Measurements from ENCODE around the gene SCAMP3.
"Not testable (repeated sequence)": the region's sequence is repeated elsewhere in the genome, so short reads cannot be mapped to it uniquely, and the experiment has no call there.

SCAMP3 gene

GRCh38 chr1:155291006-155291405, 28.8 kb upstream of the SCAMP3 start:
- not testable (repeated sequence) for H2BK5ac ChIP-seq (ENCODE audit: low read length); H3K79me2 ChIP-seq (ENCODE audit: control insufficient read depth, insufficient read depth, low read length); H3K27me3 ChIP-seq (ENCODE audit: insufficient read depth, low read length, poor library complexity); H3K18ac ChIP-seq (ENCODE audit: low read length); DNase-seq; H2AK5ac ChIP-seq (ENCODE audit: low read length); H4K5ac ChIP-seq (ENCODE audit: low read length); H3K9ac ChIP-seq (ENCODE audit: low read length); H3K4me2 ChIP-seq (ENCODE audit: low read length); H3K56ac ChIP-seq (ENCODE audit: low read length); H4K8ac ChIP-seq (ENCODE audit: low read depth, low read length); H3K4ac ChIP-seq (ENCODE audit: low read depth, low read length); H3K4me1 ChIP-seq (ENCODE audit: control insufficient read depth, low read depth, low read length); H3K23ac ChIP-seq (ENCODE audit: low read length); H3K36me3 ChIP-seq (ENCODE audit: control insufficient read depth, insufficient read depth, low read length); H3K4me3 ChIP-seq (ENCODE audit: low read length); H2BK15ac ChIP-seq (replicated peaks; ENCODE audit: low read depth); H2BK120ac ChIP-seq (ENCODE audit: low read depth, low read length); H3K79me1 ChIP-seq (ENCODE audit: low read length); H3K27ac ChIP-seq (ENCODE audit: low read depth, low read length)
- WGBS (ENCODE audit: extremely low coverage, insufficient coverage, low lambda C conversion rate) = no CpG with 5 or more reads among the region's 10 CpGs

DNA sequence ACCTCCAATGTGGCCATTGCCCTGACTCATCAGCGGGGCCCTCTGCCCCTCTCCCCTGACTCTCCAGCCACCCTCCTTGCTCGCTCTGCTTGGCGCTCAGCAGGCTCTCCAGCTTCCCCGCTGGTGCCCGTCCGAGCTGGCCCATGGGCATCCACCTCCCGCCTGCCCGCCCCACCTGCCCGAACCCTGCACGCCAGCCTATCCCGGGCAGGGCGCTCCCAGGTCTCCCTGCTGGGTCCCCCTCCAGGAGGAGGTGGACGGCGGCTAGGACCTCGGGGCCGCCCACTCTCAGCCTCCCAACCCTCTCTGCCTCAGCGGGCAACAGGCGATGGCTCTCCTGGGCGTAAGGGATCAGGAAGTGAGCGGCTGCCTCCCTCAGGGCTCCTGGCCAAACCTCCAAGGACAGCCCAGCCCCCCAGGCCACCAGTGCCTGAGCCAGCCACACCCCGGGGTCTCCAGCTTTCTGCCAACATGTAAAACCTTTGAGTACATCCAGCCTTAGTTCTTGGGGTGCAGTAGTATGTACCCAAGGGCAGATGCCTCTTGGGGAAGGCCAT, 25.9 kb upstream of the SCAMP3 start:
- Histone ChIP-seq H3K27me3 (ENCODE audit: insufficient read depth, low read length, poor library complexity) (no peaks in the 10 kb centered on the region), H3K56ac (ENCODE audit: low read length) (no peak overlapping the region), H3K23ac (ENCODE audit: low read length) (no peak overlapping the region), H3K4me3 (ENCODE audit: low read length) (no peak overlapping the region), H4K5ac (ENCODE audit: low read length) (no peak overlapping the region), H3K79me2 (ENCODE audit: control insufficient read depth, insufficient read depth, low read length) (no peaks in the 10 kb centered on the region), H2AK5ac (ENCODE audit: low read length) (no peak overlapping the region), H2BK120ac (ENCODE audit: low read depth, low read length) (no peak overlapping the region), H2BK5ac (ENCODE audit: low read length) (no peak overlapping the region), H3K9ac (ENCODE audit: low read length) (no peak overlapping the region), H3K36me3 (ENCODE audit: control insufficient read depth, insufficient read depth, low read length) (peaks cover 2% of the 10 kb centered on the region), H3K18ac (ENCODE audit: low read length) (no peak overlapping the region), H3K4me1 (ENCODE audit: control insufficient read depth, low read depth, low read length) (no peaks in the 10 kb centered on the region), H3K27ac (ENCODE audit: low read depth, low read length) (no peak overlapping the region), H4K8ac (ENCODE audit: low read depth, low read length) (no peak overlapping the region), H3K4ac (ENCODE audit: low read depth, low read length) (no peak overlapping the region), H3K79me1 (ENCODE audit: low read length) (no peaks in the 10 kb centered on the region), H2BK15ac (replicated peaks; ENCODE audit: low read depth) (no peak overlapping the region), H3K4me2 (ENCODE audit: low read length) (no peak overlapping the region)
- WGBS (ENCODE audit: extremely low coverage, insufficient coverage, low lambda C conversion rate) = no CpG with 5 or more reads among the region's 21 CpGs
- DNase-seq = no peak

- no peak overlapping the region for H4K8ac ChIP-seq (ENCODE audit: low read depth, low read length)
- H3K4ac ChIP-seq (ENCODE audit: low read depth, low read length) = no peak overlapping the region
- H2BK120ac ChIP-seq (ENCODE audit: low read depth, low read length) = no peak overlapping the region
- no peaks in the 10 kb centered on the region for H3K79me2 ChIP-seq (ENCODE audit: control insufficient read depth, insufficient read depth, low read length)
- no peak overlapping the region for H3K23ac ChIP-seq (ENCODE audit: low read length)
- no peak overlapping the region for H4K5ac ChIP-seq (ENCODE audit: low read length)
- DNase-seq = no peak
- H3K4me2 ChIP-seq (ENCODE audit: low read length) = no peak overlapping the region
- no peak overlapping the region for H3K18ac ChIP-seq (ENCODE audit: low read length)
- no peaks in the 10 kb centered on the region for H3K4me1 ChIP-seq (ENCODE audit: control insufficient read depth, low read depth, low read length)
- WGBS (ENCODE audit: extremely low coverage, insufficient coverage, low lambda C conversion rate) = no CpG with 5 or more reads among the region's 2 CpGs
- no peak overlapping the region for H2BK5ac ChIP-seq (ENCODE audit: low read length)
- no peak overlapping the region for H2BK15ac ChIP-seq (replicated peaks; ENCODE audit: low read depth)
- no peak overlapping the region for H3K27ac ChIP-seq (ENCODE audit: low read depth, low read length)
- H3K79me1 ChIP-seq (ENCODE audit: low read length) = no peaks in the 10 kb centered on the region
- H3K56ac ChIP-seq (ENCODE audit: low read length) = no peak overlapping the region
- peaks cover 2% of the 10 kb centered on the region for H3K36me3 ChIP-seq (ENCODE audit: control insufficient read depth, insufficient read depth, low read length)
- no peak overlapping the region for H2AK5ac ChIP-seq (ENCODE audit: low read length)
- no peaks in the 10 kb centered on the region for H3K27me3 ChIP-seq (ENCODE audit: insufficient read depth, low read length, poor library complexity)
- no peak overlapping the region for H3K9ac ChIP-seq (ENCODE audit: low read length)
- H3K4me3 ChIP-seq (ENCODE audit: low read length) = no peak overlapping the region
Observed at GRCh38 chr1:155286544-155286943, 24.4 kb upstream of the SCAMP3 start.

DNA sequence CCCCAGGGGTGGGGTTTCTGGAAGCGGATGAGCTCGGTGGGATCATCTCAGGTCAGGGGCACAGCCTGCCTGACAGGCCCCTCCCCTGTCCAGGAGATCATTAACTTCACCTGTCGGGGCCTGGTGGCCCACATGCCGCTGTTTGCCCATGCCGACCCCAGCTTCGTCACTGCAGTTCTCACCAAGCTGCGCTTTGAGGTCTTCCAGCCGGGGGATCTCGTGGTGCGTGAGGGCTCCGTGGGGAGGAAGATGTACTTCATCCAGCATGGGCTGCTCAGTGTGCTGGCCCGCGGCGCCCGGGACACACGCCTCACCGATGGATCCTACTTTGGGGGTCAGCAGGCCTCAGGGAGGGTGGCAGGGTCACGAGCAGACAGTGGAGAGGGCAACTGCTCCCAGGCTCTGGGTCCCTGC, 23.5 kb upstream of the SCAMP3 start:
- Histone ChIP-seq H3K79me2 (ENCODE audit: control insufficient read depth, insufficient read depth, low read length) (no peaks in the 10 kb centered on the region), H2BK15ac (replicated peaks; ENCODE audit: low read depth) (no peak overlapping the region), H3K23ac (ENCODE audit: low read length) (no peak overlapping the region), H2BK5ac (ENCODE audit: low read length) (no peak overlapping the region), H3K4me3 (ENCODE audit: low read length) (no peak overlapping the region), H3K4ac (ENCODE audit: low read depth, low read length) (no peak overlapping the region), H3K4me1 (ENCODE audit: control insufficient read depth, low read depth, low read length) (no peaks in the 10 kb centered on the region), H4K8ac (ENCODE audit: low read depth, low read length) (no peak overlapping the region), H2AK5ac (ENCODE audit: low read length) (no peak overlapping the region), H2BK120ac (ENCODE audit: low read depth, low read length) (no peak overlapping the region), H3K27me3 (ENCODE audit: insufficient read depth, low read length, poor library complexity) (no peaks in the 10 kb centered on the region), H3K9ac (ENCODE audit: low read length) (no peak overlapping the region), H3K27ac (ENCODE audit: low read depth, low read length) (no peak overlapping the region), H3K18ac (ENCODE audit: low read length) (no peak overlapping the region), H3K36me3 (ENCODE audit: control insufficient read depth, insufficient read depth, low read length) (peaks cover 2% of the 10 kb centered on the region), H3K4me2 (ENCODE audit: low read length) (no peak overlapping the region), H3K79me1 (ENCODE audit: low read length) (no peaks in the 10 kb centered on the region), H3K56ac (ENCODE audit: low read length) (no peak overlapping the region), H4K5ac (ENCODE audit: low read length) (no peak overlapping the region)
- no CpG with 5 or more reads among the region's 18 CpGs for WGBS (ENCODE audit: extremely low coverage, insufficient coverage, low lambda C conversion rate)
- no peak for DNase-seq

- no peak overlapping the region for H2BK5ac ChIP-seq (ENCODE audit: low read length)
- no peaks in the 10 kb centered on the region for H3K27me3 ChIP-seq (ENCODE audit: insufficient read depth, low read length, poor library complexity)
- no peak overlapping the region for H3K56ac ChIP-seq (ENCODE audit: low read length)
- peaks cover 2% of the 10 kb centered on the region for H3K36me3 ChIP-seq (ENCODE audit: control insufficient read depth, insufficient read depth, low read length)
- no peak overlapping the region for H3K9ac ChIP-seq (ENCODE audit: low read length)
- no peak overlapping the region for H3K23ac ChIP-seq (ENCODE audit: low read length)
- no peak overlapping the region for H3K18ac ChIP-seq (ENCODE audit: low read length)
- H2BK15ac ChIP-seq (replicated peaks; ENCODE audit: low read depth) = no peak overlapping the region
- H3K79me2 ChIP-seq (ENCODE audit: control insufficient read depth, insufficient read depth, low read length) = no peaks in the 10 kb centered on the region
- H3K4me3 ChIP-seq (ENCODE audit: low read length) = no peak overlapping the region
- H3K27ac ChIP-seq (ENCODE audit: low read depth, low read length) = no peak overlapping the region
- H3K4me2 ChIP-seq (ENCODE audit: low read length) = no peak overlapping the region
- no peak for DNase-seq
- H3K4ac ChIP-seq (ENCODE audit: low read depth, low read length) = no peak overlapping the region
- no peaks in the 10 kb centered on the region for H3K4me1 ChIP-seq (ENCODE audit: control insufficient read depth, low read depth, low read length)
- no peak overlapping the region for H4K5ac ChIP-seq (ENCODE audit: low read length)
- H2BK120ac ChIP-seq (ENCODE audit: low read depth, low read length) = no peak overlapping the region
- H2AK5ac ChIP-seq (ENCODE audit: low read length) = no peak overlapping the region
- no peaks in the 10 kb centered on the region for H3K79me1 ChIP-seq (ENCODE audit: low read length)
- H4K8ac ChIP-seq (ENCODE audit: low read depth, low read length) = no peak overlapping the region
- WGBS (ENCODE audit: extremely low coverage, insufficient coverage, low lambda C conversion rate) = no CpG with 5 or more reads among the region's 14 CpGs
Observed at GRCh38 chr1:155285063-155285462, 22.9 kb upstream of the SCAMP3 start.

GRCh38 chr1:155284476-155284875, 22.3 kb upstream of the SCAMP3 start:
- Histone ChIP-seq H2BK120ac (ENCODE audit: low read depth, low read length) (no peak overlapping the region), H3K9ac (ENCODE audit: low read length) (no peak overlapping the region), H3K27me3 (ENCODE audit: insufficient read depth, low read length, poor library complexity) (no peaks in the 10 kb centered on the region), H4K5ac (ENCODE audit: low read length) (no peak overlapping the region), H4K8ac (ENCODE audit: low read depth, low read length) (no peak overlapping the region), H3K23ac (ENCODE audit: low read length) (no peak overlapping the region), H2AK5ac (ENCODE audit: low read length) (no peak overlapping the region), H3K18ac (ENCODE audit: low read length) (no peak overlapping the region), H3K4me1 (ENCODE audit: control insufficient read depth, low read depth, low read length) (no peaks in the 10 kb centered on the region), H3K79me2 (ENCODE audit: control insufficient read depth, insufficient read depth, low read length) (no peaks in the 10 kb centered on the region), H3K4me2 (ENCODE audit: low read length) (no peak overlapping the region), H2BK5ac (ENCODE audit: low read length) (no peak overlapping the region), H3K56ac (ENCODE audit: low read length) (no peak overlapping the region), H3K27ac (ENCODE audit: low read depth, low read length) (no peak overlapping the region), H3K36me3 (ENCODE audit: control insufficient read depth, insufficient read depth, low read length) (peaks cover 2% of the 10 kb centered on the region), H2BK15ac (replicated peaks; ENCODE audit: low read depth) (no peak overlapping the region), H3K79me1 (ENCODE audit: low read length) (no peaks in the 10 kb centered on the region), H3K4ac (ENCODE audit: low read depth, low read length) (no peak overlapping the region), H3K4me3 (ENCODE audit: low read length) (no peak overlapping the region)
- DNase-seq = no peak
- no CpG with 5 or more reads among the region's 12 CpGs for WGBS (ENCODE audit: extremely low coverage, insufficient coverage, low lambda C conversion rate)

All from mesendoderm (in vitro differentiated cells).